HG02970 (cell line): ENCODE data around the gene CTSF.
"Not testable (repeated sequence)": the region's sequence is repeated elsewhere in the genome, so short reads cannot be mapped to it uniquely, and the experiment has no call there.

Experiments
- ATAC-seq: cut with Tn5 transposase; IDR thresholded peaks from one replicate; pipeline ENCODE4 v1.9.1; 2021; ENCODE audit warnings: mild to moderate bottlenecking, moderate library complexity, moderate number of reproducible peaks; ENCODE audit not compliant: unreplicated experiment, low FRiP score

The CTSF gene

DNA sequence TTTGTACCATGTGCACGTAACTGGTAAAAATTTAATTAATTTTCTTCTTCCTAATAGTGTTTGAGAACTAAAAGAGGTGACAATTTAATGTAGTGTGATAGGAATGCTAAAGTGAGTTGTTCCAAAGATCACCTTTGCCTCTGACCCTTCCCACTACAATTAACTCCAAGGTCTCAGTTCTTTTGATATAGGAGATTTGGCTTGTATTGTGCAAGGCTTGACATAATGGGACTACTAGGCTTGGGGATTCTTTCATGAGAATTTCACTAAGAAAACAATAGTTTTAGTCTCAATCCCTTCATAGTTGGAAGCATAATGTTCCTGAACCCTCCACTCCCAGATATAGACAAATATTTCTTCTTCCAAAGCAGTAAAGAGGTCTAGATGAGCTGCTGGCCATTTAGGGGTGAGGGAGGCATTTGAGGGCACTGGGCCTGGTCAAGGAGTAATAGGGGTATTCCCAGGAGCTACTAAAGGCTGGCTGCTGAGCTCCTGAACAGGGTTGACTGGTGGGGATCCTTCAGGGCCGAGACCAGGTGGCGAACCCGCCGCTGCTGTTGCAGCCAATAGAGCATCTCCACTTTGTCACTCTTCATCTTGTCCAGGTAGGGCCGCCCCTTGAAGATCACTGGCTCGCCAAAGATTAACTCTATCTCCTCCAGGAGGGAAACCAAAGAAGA is 21.7 kb upstream of the CTSF start:
- no peak for ATAC-seq

GRCh38 chr11:66589315-66589714 is 20.9 kb upstream of the CTSF start:
- ATAC-seq, result not testable (repeated sequence)

DNA sequence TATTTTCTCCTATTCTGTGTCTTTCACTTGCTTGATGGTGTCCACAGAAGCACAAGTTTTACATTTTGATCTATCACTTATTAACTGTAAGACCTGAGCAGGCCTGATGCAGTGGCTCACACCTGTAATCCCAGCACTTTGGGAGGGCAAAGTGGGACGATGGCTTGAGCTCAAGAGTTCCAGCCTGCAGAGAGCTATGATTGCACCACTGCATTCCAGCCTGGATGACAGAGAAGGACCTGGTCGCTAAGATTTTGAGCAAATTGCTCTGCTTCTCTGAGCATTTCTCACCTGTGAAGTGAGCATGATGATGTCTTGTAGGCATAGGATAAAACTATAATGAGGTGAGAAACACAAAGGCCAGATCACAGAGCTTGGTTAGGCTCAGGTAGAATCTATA is 17.7 kb upstream of the CTSF start:
- no peak for ATAC-seq

DNA sequence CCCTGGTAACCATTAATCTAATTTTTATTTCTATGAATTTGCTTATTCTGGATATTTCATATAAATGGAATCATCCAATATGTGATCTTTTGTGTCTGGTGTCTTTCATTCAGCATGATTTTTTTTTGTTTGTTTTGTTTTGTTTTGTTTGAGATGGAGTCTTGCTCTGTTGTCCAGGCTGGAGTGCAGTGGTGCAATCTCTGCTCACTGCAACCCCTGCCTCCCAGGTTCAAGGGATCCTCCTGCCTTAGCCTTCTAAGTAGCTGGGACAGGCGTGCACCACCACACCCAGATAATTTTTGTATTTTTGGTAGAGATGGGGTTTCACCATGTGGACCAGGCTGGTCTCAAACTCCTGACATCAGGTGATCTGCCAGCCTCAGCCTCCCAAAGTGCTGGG is 17.0 kb upstream of the CTSF start:
- not testable (repeated sequence) for ATAC-seq

GRCh38 chr11:66582565-66583147 is 14.2 kb upstream of the CTSF start:
- not testable (repeated sequence) for ATAC-seq

DNA sequence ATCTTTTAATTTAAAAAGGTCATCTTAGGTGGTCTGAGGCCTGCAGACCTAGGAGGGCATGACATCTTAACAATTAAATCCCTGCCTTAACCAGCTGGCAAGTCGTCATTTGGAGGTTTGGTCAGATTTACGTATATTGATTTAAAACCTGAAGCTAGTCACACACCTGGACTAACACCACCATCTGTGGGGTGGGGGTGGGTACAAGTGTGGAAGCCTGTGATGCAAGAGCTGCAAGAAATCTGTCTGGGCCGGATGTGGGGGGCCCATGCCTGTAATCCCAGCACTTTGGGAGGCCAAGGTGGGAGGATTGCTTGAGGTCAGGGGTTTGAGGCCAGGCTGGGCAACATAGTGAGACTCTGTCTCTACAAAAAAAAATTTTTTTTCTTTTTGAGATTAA is 12.9 kb upstream of the CTSF start:
- ATAC-seq, result no peak

- no peak for ATAC-seq
These were observed 12.4 kb upstream of the CTSF start for GRCh38 chr11:66580803-66581202.

DNA sequence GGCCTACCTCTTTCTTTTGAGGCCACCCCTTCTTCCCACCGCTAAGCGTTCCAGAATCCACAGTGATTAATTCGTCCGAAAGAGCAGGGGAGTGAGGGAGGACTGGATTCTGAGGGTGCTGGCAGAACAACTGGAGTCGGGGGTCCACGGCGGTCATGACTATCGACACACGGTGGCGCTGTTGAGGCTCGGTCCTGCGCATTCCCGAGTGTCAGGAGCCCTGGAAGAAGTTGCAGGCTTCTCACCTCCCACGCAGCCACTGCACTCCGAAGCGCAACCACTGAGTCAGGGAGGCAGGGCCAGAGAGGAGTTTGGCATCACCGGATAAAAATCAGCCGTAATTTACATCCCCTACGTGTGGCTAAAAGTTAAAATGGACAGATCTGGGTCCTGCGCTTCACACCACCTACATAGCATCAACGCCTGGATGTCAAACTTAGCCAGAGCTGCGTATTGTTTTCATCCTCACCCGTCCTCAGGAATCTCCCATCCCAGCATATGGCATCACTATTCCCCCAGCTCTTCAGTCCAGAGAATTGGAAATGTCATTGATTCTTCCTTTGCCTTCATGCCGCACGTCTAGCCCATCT is 10.7 kb upstream of the CTSF start:
- no peak for ATAC-seq

DNA sequence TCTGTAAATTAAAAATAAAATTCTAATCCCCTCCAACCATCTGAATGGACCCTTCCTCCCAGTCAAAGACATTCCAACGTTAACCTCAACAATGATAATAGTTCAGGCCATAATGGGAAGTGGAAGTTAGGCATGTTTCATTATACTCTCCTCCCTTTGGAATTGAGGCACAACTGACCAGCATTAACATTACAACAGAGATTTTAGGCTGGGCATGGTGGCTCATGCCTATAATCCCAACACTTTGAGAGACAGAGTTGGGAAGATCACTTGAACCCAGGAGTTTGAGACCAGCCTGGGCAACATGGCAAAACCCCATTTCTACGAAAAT is 2.4 kb upstream of the CTSF start:
- ATAC-seq, result no peak

DNA sequence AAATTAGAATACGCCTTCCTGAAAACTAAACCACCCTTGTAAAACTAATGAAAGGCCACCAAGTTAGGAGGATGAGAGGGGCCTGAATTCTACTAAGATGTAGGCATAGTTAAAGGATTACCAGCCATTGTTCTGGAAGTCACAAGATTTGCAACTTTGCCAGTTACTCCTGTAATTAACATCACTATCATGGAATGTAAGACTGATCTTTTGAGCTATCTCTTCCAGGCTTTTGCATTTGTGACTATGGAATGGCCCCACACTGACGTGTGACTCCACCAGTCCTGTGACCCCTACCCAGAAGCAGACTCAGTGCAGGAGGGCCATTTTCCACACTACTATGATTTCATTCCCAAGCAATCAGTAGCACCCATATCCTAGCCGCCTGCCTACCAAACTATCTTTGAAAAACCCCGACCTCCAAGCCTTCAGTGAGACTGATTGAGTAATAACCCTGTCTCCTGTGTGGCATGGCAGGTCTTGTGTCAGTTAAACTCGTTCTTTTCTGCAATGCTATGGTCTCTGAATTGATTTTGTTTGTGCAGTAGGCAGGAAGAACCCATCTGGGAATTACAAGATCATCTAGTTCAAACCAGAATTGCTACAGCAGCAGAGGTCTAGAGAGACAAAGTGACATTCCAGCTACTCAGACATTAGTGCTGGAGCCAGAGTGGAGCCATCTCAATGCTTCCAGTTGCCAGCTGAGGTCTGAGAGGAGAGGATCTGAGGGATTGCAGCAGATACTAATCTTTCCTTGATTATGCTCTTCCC is 1.9 kb upstream of the CTSF start:
- no peak for ATAC-seq

GRCh38 chr11:66569076-66569475 is 670 bp upstream of the CTSF start:
- ATAC-seq, result no peak

GRCh38 chr11:66567787-66568123 is 651 bp downstream of the CTSF start:
- ATAC-seq, result no peak

DNA sequence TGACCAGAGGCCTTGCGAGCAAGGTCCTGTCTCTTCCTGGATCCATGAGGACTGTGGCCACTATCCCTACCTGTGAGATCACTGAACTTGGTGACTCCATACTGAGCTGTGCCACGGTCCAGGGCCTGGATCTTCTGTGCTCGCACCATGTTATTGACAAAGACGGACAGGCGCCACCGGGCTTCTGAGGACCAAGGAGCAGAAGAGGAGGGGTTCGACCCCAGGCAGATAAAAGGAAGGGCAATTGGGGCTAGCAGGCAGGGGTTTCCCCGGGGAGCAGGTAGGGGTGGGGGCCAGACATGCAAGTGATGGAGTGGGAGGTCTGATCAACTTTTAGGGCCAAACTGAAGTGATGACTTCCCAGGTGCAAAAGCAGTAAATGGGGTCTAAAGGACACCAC is 2.2 kb downstream of the CTSF start:
- ATAC-seq, result no peak

DNA sequence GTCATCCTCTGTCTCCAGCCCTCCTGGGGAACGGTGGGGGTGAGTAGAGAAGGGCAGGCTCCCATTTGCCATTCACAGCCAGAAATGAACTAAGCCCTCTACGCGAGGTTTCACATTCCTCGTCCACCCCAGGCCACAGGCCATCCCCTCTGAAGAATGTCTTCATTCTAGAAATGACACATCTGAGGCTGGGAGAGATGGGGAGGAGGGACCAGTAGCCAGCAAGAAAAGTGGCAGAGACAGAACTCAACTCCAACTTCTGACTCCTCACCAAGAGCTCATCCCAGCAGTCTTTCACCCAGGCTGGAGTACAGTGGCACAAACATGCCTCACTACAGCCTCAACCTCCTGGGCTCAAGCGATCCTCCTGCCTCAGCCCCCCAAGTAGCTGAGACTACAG is 3.4 kb downstream of the CTSF start:
- no peak for ATAC-seq

- ATAC-seq, result no peak
These were observed 3.9 kb downstream of the CTSF start for GRCh38 chr11:66564538-66564937.

DNA sequence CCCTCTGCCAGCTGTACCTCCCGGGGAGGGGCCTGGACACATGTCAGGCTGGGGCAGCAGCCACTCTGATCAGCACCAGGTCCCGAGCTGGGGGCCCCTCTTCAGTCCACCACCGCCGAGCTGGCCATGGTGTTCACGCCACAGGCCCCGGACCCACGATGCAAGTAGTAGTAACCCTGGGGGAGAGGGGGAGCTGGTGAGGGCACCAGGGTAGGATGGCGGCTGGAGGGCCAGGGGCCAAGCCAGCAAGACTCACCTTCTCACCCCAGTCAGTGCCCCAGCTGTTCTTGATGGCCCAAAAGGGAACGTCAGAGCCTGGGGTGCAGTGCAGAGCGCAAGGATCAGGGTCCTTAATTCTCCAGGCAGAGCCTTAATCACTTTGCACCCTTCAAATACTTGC is 4.6 kb downstream of the CTSF start:
- no peak for ATAC-seq

DNA sequence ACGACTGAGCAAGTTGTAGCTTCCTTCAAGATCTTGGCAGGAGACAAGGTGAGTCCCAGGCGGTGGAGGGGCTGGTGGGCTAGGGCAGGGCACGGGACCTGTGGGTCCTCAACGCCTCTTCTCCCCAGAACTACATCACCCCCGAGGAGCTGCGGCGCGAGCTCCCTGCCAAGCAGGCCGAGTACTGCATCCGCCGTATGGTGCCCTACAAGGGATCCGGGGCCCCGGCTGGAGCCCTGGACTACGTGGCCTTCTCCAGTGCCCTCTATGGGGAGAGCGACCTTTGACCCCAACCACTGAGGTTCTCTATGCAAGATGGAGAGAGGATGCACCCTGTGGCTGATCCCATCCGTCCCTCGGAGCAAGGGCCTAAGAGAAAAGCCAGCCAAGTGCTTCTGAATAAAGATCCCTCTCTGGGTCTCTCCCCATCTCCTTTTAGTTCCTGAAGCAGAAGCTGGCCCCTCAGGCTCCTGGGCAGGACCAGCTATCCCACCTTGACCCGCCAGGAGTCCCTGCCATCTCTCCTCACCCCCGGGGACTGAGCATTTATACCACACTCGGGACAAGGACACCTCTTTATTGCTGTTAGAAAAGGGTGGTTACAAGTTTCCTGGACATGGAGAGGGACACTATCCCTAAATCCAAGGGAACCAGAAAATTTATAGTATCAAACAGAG is 5.4 kb downstream of the CTSF start:
- no peak for ATAC-seq

DNA sequence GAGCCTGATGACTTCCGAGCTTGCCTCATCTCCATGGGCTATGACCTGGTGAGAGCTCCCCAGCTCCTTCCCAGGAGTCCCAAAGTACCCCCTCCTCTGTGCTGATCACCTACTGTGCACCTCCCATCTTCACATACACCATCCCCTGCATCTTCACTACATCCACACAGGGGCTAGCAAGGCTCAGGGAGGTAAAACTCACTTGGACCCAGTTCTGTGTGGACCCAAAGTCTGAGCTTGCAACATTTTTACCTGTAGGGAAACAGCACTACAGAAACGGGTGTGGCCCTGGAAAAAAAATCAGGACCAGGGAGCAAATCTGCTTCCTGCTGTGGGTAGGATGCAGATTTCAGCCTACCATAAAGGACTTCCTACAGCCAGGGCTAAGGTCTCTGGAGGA is 6.1 kb downstream of the CTSF start:
- ATAC-seq, result no peak

DNA sequence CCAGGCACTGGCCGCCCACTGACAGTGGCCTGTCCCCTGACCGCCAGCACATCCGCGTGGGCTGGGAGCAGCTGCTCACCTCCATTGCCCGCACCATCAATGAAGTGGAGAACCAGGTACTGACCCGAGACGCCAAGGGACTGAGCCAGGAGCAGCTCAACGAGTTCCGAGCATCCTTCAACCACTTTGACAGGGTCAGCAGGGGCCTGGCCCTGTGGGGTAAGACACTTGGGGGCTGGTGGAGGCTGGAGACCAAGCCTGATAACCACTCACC is 6.5 kb downstream of the CTSF start:
- no peak for ATAC-seq

DNA sequence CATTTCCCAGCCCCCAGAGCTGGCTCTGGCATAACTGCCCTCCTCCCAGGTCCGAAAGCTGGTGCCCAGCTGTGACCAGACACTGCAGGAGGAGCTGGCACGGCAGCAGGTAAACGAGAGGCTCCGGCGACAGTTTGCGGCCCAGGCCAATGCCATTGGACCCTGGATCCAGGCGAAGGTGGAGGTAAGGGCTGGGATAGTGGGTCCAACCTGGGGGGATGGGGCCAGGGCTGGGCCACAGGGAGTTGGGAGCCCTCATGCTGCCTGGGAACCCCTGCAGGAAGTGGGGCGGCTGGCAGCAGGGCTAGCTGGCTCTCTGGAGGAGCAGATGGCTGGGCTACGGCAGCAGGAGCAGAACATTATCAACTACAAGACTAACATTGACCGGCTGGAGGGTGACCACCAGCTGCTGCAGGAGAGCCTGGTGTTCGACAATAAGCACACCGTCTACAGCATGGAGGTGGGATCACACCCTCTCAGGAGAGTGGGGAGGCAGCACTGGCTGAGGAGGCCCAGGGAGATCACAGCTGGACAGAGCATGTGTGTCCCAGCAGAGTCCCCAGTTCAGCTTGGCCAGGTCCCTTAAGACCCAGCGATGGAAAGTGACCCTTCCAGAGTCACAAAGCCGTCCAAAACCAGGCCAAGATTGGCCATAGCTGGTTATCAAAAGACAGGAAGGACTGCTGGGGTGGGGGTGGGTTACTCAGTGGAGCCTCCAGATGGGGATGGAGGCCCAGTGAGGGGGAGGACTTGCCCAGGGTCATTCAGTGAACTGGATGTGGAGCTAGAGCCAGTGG is 7.0 kb downstream of the CTSF start:
- no peak for ATAC-seq
